ENCODE data around the gene VPS51. TPM values are rescaled to one million over a fixed set of nuclear protein-coding genes. Genes with fewer than 3 reads are reported as not detected.

The VPS51 gene
- total RNA-seq, 1 experiment from 2014 or later = 89.5 TPM

- TF ChIP-seq EZH2phosphoT487 (IDR thresholded peaks at IDR 0.05; ENCODE audit: borderline replicate concordance) = no peak
- TF ChIP-seq EGR1 (IDR thresholded peaks at IDR 0.05; ENCODE audit: low read depth) = no peak
- TF ChIP-seq MAX (IDR thresholded peaks at IDR 0.05) = no peak
- TF ChIP-seq SRF (IDR thresholded peaks at IDR 0.05; ENCODE audit: low read depth) = no peak
- no peak for TF ChIP-seq JUND (IDR thresholded peaks at IDR 0.05)
- no peak for TF ChIP-seq ATF3 (IDR thresholded peaks at IDR 0.05)
- no peak for TF ChIP-seq CEBPB (IDR thresholded peaks at IDR 0.05; ENCODE audit: low read depth)
- TF ChIP-seq YY1 (IDR thresholded peaks at IDR 0.05; ENCODE audit: extremely low read depth, insufficient replicate concordance, low read depth, low read length) = no peak
- no peak for TF ChIP-seq POLR2A (IDR thresholded peaks at IDR 0.05; ENCODE audit: borderline replicate concordance, extremely low read depth, insufficient read depth, insufficient read length)
- no peak for TF ChIP-seq REST (IDR thresholded peaks at IDR 0.05; ENCODE audit: low read depth)
- CTCF ChIA-PET = no interaction called here
- POLR2A ChIA-PET = no interaction called here
- Histone ChIP-seq H3K9me2 (ENCODE audit: insufficient read depth) (no peaks in the 10 kb centered on the region), H3K9me3 (ENCODE audit: control insufficient read depth in 1 of 2, insufficient read depth in 1 of 2, low read depth in 1 of 2, low read length in 2 of 2) (no peaks in the 10 kb centered on the region), H3K79me2 (ENCODE audit: insufficient read depth, low read length) (no peaks in the 10 kb centered on the region), H2AFZ (ENCODE audit: low read depth, low read length, poor library complexity, severe bottlenecking) (no peak overlapping the region), H3K9ac (ENCODE audit: low read length) (no peak overlapping the region), H3K4me2 (ENCODE audit: low read length) (no peak overlapping the region), H3K27me3 (ENCODE audit: insufficient read depth, low read length) (no peaks in the 10 kb centered on the region), H4K20me1 (ENCODE audit: insufficient read depth) (no peaks in the 10 kb centered on the region), H3K36me3 (ENCODE audit: control insufficient read depth in 1 of 2, insufficient read depth in 2 of 2, low read length in 2 of 2) (no peaks in the 10 kb centered on the region), H3K27ac (ENCODE audit: low read depth, low read length) (no peak overlapping the region), H3K4me3 (replicated peaks in 1 of 2; ENCODE audit: low read depth in 1 of 2, low read length in 2 of 2) (no peak overlapping the region), H3K4me1 (ENCODE audit: control insufficient read depth in 1 of 2, insufficient read depth in 2 of 2, low read length in 2 of 2) (peaks cover 0 to 10% of the 10 kb centered on the region in 2 experiments; a peak in 3 of 4 replicates)
- intact Hi-C loops (cut with micrococcal nuclease) = no loop called here
- ATAC-seq = no peak
- no TSS peak for BruUV-seq (replicated peaks)
- RAD21 ChIA-PET (ENCODE audit: low non-redundant PET in 1 of 2, low total read pairs in 2 of 2, uncharacterized antibody in 2 of 2, unreplicated experiment in 2 of 2) = no interaction called here
- no peak for DNase-seq (ENCODE audit: low read depth, low spot score)
Measured at GRCh38 chr11:65051398-65051858, 44.6 kb upstream of the VPS51 start.

All from HCT116 (cell line).